ENCODE data around the gene TENM4. TPM values are rescaled to one million over a fixed set of nuclear protein-coding genes. Genes with fewer than 3 reads are reported as not detected.

TENM4 gene
- total and polyA plus RNA-seq, 10 of the 15 experiments (the other 5 are each of a cell fraction or from before 2014, with no cell fraction given): 0.03 to 0.12 (median 0.06) TPM; not detected in 7

DNA sequence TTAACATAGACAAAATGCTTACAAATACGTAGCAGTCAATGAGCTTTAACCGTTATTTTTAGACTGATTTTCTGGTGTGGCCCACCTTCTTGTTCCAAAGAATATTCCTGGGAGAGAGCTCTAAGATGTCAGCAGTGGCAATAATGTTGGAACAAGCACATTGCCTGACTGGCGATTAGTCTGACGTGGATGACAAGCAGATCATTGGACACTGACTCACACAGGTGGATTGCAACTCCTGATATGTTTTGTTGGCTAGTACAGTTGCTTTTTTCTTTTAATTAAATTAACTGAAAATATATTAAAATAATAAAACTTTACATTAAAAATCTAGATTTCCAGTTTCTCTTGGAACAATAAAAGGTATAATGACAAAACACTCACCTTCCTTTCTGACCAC is 78.0 kb downstream of the TENM4 start:
- no peak for DNase-seq (ENCODE audit: low read depth, low spot score)
- Histone ChIP-seq H3K27me3 (replicated peaks in 1 of 2; ENCODE audit: control insufficient read depth in 2 of 2, insufficient read depth in 2 of 2, low read length in 1 of 2) (no peaks in the 10 kb centered on the region), H2AFZ (ENCODE audit: control insufficient read depth, low read depth, low read length) (no peak overlapping the region), H3K79me2 (ENCODE audit: control insufficient read depth, insufficient read depth, low read length) (no peaks in the 10 kb centered on the region), H3K4me3 (no peak overlapping the region), H4K20me1 (ENCODE audit: control insufficient read depth, insufficient read depth) (no peaks in the 10 kb centered on the region), H3K27ac (ENCODE audit: control insufficient read depth, insufficient read depth) (no peak overlapping the region), H3K9ac (ENCODE audit: control insufficient read depth, insufficient read depth, low read length) (no peak overlapping the region), H3K36me3 (ENCODE audit: control insufficient read depth in 2 of 2, insufficient read depth in 2 of 2, low read length in 1 of 2) (no peaks in the 10 kb centered on the region), H3K4me1 (ENCODE audit: control insufficient read depth, insufficient read depth, low read length) (no peaks in the 10 kb centered on the region), H3K9me3 (replicated peaks; ENCODE audit: control insufficient read depth, insufficient read depth, low read length) (no peaks in the 10 kb centered on the region), H3K4me2 (ENCODE audit: control insufficient read depth, insufficient read depth) (no peak overlapping the region)
- intact Hi-C loops (cut with micrococcal nuclease; ENCODE audit: unreplicated experiment): no loop called here
- ATAC-seq: no peak
- TF ChIP-seq ZNF274 (IDR thresholded peaks at IDR 0.05; ENCODE audit: insufficient read depth, insufficient read length): no peak
- TF ChIP-seq, protein P1, sequence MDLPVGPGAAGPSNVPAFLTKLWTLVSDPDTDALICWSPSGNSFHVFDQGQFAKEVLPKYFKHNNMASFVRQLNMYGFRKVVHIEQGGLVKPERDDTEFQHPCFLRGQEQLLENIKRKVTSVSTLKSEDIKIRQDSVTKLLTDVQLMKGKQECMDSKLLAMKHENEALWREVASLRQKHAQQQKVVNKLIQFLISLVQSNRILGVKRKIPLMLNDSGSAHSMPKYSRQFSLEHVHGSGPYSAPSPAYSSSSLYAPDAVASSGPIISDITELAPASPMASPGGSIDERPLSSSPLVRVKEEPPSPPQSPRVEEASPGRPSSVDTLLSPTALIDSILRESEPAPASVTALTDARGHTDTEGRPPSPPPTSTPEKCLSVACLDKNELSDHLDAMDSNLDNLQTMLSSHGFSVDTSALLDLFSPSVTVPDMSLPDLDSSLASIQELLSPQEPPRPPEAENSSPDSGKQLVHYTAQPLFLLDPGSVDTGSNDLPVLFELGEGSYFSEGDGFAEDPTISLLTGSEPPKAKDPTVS (IDR thresholded peaks at IDR 0.05; ENCODE audit: low read depth, low read length): no peak
- TF ChIP-seq ZNF592 (IDR thresholded peaks at IDR 0.05): no peak
- TF ChIP-seq ZNF622 (IDR thresholded peaks at IDR 0.05): no peak
- no peak for TF ChIP-seq RUNX3 (IDR thresholded peaks at IDR 0.05; ENCODE audit: low read length)
- no peak for TF ChIP-seq IKZF2 (IDR thresholded peaks at IDR 0.05)
- no peak for TF ChIP-seq LARP7 (IDR thresholded peaks at IDR 0.05)
- TF ChIP-seq ZBTB33 (IDR thresholded peaks at IDR 0.05): no peak
- no peak for TF ChIP-seq EGR1 (IDR thresholded peaks at IDR 0.05; ENCODE audit: borderline replicate concordance in 1 of 2, low read depth in 2 of 2, low read length in 2 of 2)
- no peak for TF ChIP-seq TBL1XR1 (IDR thresholded peaks at IDR 0.05; ENCODE audit: low read depth, low read length)
- TF ChIP-seq ELK1 (IDR thresholded peaks at IDR 0.05; ENCODE audit: low read depth, low read length): no peak
- no peak for TF ChIP-seq SPI1 (IDR thresholded peaks at IDR 0.05; ENCODE audit: borderline replicate concordance, insufficient read depth, low read depth, low read length)
- TF ChIP-seq BRCA1 (IDR thresholded peaks at IDR 0.05; ENCODE audit: low read depth, low read length): no peak
- TF ChIP-seq IRF4 (IDR thresholded peaks at IDR 0.05; ENCODE audit: low read depth, low read length): no peak
- no peak for TF ChIP-seq YBX1 (IDR thresholded peaks at IDR 0.05)
- no TSS peak for BruUV-seq (replicated peaks)
- POLR2A ChIA-PET: interaction anchor here (0.5 kb wide), 1 partner anchor 13 kb away, joined by 5 read pairs; no protein-coding TSS in a partner anchor
- RAD21 ChIA-PET (ENCODE audit: unreplicated experiment): no interaction called here
- SMC1A ChIA-PET (ENCODE audit: uncharacterized antibody, unreplicated experiment): interaction anchor here (0.6 to 1.1 kb wide), 2 partner anchors 17 to 1184 kb away, joined by 3 to 4 read pairs; no protein-coding TSS in a partner anchor
- no peak for FAIRE-seq
- CTCF ChIA-PET: interaction anchor here (1.6 kb wide), 1 partner anchor 29 kb away, joined by 4 read pairs; no protein-coding TSS in a partner anchor
- WGBS (ENCODE audit: insufficient coverage, insufficient replicate concordance, low lambda C conversion rate, missing lambda C conversion rate): 24% methylated on average over 4 of the region's 4 CpGs
- in situ Hi-C loops (cut with MboI): no loop called here
